ENCODE results near the gene RAB29.

Gene RAB29

DNA sequence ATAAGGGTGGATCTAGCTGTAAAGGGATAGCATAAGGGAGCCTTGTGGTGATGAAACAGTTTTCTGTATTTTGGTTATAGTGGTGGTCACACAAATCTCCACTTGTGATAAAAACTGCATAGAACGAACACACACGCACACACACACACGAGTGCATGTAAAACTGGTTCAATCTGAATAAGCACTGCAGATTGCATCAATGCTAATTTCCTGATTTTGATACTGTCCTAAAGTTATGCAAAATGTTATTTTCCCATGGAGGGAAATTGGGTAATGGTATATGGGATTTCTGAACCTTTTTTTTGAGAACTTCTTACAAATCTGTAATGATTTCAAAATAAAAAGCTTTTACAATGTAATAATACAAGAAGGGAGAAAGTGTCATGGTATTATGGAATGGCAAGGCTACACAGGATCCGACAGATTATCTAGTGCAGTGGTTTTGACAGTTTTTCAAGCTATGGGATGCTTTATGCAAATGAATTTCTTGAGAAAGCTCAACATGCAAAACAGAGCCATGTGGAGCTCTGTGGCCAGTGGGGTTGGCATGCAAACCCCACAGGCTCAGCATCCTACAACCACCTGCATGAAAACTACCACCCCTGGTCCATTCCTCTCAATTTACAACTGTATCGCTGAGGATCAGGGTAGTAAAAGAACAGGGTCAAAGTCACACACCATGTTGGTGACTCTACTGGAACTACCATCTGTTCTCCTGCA, 18.9 kb upstream of the RAB29 start:
- no peak for DNase-seq (ENCODE audit: low read depth in 2 of 2)

- DNase-seq (ENCODE audit: low read depth in 2 of 2), result no peak
Measured at GRCh38 chr1:205792961-205793673, 17.8 kb upstream of the RAB29 start.

- DNase-seq (ENCODE audit: low read depth in 2 of 2), result no peak
Measured at GRCh38 chr1:205792481-205792881, 17.2 kb upstream of the RAB29 start.

GRCh38 chr1:205791568-205792180, 16.4 kb upstream of the RAB29 start:
- DNase-seq (ENCODE audit: low read depth in 2 of 2), result peak in 1 of 2 donors; percentile 24

GRCh38 chr1:205787287-205787916, 12.1 kb upstream of the RAB29 start:
- DNase-seq (ENCODE audit: low read depth in 2 of 2), result no peak

DNA sequence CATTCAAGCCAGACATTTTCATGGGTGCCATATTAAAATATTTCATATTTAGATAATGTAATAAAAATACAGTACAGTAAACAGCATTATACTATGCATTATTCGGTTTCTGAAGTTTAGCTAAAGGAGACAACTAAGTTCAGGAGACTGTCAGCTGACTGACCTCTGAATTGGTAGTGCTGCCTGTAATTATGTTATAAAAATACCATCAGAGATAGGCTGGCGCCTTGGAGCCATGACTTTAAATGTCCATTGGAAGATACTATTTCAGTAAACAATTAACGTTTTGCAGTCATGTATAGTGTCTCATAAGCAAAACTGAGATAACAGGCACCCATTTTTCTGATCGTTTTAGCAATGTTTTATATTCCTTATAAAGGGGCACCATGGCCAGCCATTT, 11.3 kb upstream of the RAB29 start:
- no peak for DNase-seq (ENCODE audit: low read depth in 2 of 2)

DNA sequence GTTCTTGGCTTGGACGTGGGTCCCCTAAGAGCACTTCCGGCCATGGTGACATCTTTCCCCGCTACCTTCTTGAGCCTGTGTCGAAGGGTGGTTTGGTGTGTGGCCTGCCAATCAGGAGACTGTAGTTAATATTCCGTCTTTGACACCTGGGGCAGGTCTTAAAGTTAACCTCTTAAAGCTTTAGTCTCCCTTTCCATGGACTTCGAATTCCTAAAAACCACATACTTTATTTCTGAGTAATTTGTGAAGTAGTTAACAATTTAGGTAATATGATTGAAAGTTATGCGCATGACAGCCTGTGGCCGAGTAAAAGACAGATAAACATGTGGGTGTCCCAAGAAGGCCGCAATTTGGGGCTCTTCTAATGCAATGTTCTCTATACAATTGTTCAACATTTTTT, 10.2 kb upstream of the RAB29 start:
- DNase-seq (ENCODE audit: low read depth in 2 of 2), result no peak

GRCh38 chr1:205783904-205784303, 8.6 kb upstream of the RAB29 start:
- DNase-seq (ENCODE audit: low read depth in 2 of 2), result no peak

DNA sequence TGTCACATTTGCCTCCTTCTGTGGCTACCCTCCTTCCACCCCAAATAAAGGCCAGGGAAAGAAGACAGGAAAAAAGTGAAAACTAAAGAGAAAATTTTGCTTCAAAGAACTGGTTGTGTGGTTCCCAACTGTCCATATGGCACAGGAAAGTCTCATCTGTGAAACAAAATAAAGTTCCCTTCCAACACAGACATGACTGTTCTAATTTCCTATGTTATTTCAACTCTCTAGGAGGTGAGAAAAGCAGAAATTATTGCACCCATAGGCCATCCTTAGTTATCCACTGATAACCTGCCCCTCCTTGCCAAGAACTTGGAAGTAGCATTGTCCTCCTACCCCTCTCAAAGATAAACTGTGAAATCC, 8.1 kb upstream of the RAB29 start:
- no peak for DNase-seq (ENCODE audit: low read depth in 2 of 2)

- no peak for DNase-seq (ENCODE audit: low read depth in 2 of 2)
Measured at GRCh38 chr1:205782627-205783432, 7.5 kb upstream of the RAB29 start.

DNA sequence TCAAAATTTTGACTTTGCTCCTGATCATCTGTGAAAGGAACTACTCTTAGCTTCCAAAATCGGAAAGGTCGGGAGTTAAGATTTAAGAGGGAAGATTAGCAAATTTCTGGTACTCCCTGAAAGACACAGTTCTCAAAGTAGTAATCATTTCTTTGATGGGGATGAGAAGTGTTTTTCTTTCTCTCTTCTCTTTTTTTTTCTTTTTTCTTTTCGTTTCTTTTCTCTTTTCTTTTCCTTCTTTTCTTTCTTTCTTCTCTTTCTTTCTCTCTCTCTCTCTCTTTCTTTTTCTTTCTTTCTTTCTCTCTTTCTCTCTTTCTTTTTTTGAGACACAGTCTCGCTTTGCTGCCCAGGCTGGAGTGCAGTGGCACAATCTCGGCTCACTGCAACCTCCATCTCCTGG, 5.1 kb upstream of the RAB29 start:
- DNase-seq (ENCODE audit: low read depth in 2 of 2), result no peak

- no peak for DNase-seq (ENCODE audit: low read depth in 2 of 2)
Measured at GRCh38 chr1:205777994-205778393, 2.7 kb upstream of the RAB29 start.

DNA sequence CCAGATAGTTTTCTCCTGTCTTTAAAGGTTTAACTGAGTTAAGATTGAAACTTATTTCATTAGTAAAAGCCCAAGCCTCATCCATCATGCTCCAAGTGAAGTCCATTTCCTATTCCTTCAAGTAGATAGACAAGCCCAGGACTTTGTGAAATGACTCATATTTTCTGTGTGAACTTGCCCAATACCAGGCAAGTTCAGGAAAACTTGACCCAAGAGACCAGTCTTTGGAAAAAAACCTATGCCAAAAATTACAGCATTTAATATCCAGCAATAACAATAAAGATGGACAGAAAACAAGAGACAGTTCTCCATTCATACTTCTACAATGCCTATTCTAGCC, 405 bp upstream of the RAB29 start:
- DNase-seq (ENCODE audit: low read depth in 2 of 2), result no peak

GRCh38 chr1:205774198-205775014, 876 bp downstream of the RAB29 start:
- DNase-seq (ENCODE audit: low read depth in 2 of 2), result peak; percentile 7 to 9

DNA sequence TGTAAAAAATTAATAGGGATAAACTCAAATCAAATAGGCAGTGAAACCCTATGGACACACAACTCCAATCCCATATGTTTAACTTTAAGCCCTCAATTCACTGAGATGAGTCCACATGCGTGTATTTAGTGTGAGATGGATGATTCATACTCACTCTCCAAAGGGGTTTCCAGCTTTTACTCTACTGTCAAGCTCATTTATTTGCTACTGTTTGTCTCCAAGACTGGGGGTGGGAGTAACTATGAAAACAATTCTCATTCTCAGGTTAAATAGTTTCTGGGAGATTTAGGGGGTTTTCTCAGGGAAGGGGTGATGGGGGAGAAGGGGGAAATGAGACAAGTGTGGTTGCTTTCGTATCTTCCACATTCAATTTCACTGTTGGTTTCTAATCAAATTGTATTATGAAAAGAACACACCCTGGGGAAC, 2.7 kb downstream of the RAB29 start:
- no peak for DNase-seq (ENCODE audit: low read depth in 2 of 2)

DNA sequence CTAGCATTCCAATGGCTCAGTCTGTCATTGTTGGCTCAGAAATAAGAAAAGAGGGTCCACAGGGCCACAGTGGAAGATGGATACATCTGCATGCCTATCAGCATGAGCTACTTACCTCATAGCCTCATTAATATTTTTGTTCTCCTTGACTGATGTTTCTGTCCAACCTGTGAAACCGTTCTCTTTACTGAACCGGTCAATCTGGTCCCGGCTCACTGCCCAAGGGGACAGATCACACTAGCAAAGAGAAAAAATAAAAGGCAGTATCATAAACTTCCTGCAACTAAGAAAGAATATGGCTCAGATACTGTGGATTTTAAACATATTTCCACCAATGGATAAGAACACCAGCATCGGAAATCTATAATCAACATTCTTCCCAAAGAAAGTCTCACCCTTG, 4.7 kb downstream of the RAB29 start:
- no peak for DNase-seq (ENCODE audit: low read depth in 2 of 2)

- no peak for DNase-seq (ENCODE audit: low read depth in 2 of 2)
Measured at GRCh38 chr1:205769641-205770365, 5.5 kb downstream of the RAB29 start.

DNA sequence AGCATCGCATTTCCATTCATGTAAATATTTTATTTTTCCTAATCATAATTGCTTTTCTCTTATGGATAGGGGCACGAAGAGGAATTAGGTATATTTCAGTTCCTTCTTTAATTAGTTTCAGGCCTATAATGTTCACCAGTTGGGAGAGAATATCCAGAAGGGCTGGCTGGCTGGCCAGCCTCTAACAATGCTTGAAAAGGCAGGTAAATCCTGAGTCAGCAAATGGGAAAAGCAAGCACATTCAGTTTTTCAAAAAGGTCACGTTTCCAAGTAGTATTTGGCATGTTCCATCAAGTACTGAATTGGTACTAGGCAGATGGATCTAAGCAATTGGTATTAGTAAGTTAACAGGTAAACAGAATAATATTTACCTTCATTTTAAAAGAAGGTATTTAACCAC, 8.0 kb downstream of the RAB29 start:
- no peak for DNase-seq (ENCODE audit: low read depth in 2 of 2)

- DNase-seq (ENCODE audit: low read depth in 2 of 2), result no peak
Measured at GRCh38 chr1:205766570-205766969, 8.7 kb downstream of the RAB29 start.

DNA sequence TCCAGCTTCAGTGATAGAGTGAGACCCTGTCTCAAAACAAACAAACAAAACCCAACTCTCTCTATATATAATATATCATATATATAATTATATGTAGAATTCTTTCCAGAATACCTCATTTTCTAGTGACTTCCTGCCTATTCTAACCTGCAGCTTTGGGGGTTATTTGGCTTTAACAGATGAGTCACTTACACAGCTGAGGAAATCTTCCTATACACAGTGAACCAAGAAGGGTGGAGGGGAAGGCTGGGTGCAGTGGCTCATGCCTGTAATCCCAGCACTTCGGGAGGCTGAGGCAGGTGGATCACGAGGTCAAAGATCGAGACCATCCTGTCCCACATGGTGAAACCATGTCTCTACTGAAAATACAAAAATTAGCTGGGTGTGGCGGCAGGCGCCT, 9.2 kb downstream of the RAB29 start:
- DNase-seq (ENCODE audit: low read depth in 2 of 2), result no peak
